RPMI7951 (cell line): Measurements from ENCODE around the gene RPIA. TPM values are rescaled to one million over a fixed set of nuclear protein-coding genes. Genes with fewer than 3 reads are reported as not detected.
"Not testable (repeated sequence)": the region's sequence is repeated elsewhere in the genome, so short reads cannot be mapped to it uniquely, and the experiment has no call there.

Experiments used
- DNase-seq: peaks from one replicate; pipeline ENCODE4 v3.0.0-alpha.2; 2012; ENCODE audit warnings: low read depth
- total RNA-seq: library from RNA; depleted of rRNA; stranded (reverse); fragments of >200 nt; shearing (Covaris generic); gene quantifications from 2 replicates; pipeline ENCODE4 v1.2.3, GENCODE V29; 2014; rRNA removed

RPIA gene
- total RNA-seq, 1 experiment from 2014 or later: 6.8 TPM

DNA sequence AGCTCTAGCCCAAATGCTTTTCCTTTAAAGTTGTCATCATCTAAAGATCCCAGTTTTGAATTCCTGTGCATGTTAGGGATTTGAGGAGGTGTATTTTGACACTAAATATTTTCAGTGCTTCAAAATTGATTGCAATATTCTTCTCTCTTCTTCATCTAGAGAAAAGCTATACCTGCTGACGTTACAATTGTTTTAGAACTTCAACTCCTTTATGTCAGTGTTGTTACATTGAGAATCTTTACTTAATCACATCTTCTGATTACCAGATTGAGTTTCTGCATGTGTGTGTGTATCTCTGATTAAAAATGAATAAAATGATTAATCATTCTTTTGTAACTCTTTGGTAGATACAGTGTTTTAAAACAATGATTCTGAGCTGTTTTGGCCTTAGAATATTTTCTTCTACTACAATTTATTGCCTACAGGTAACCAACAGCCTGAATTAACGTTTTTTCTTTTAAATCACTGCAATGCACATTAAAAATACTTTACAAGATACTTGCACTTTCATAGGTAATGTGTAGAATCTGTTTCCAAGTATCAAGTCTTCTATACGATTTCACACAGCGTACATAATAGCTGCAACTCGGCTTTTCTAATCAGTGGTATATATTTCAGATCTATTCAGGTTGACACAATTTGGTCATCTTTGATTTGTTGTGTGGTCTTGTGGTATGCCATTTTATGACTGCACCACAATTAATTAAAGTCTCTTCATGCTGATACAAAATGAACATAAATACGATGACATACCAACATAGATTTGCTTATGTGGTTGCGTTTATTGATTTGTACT lies 82.0 kb downstream of the RPIA start:
- not testable (repeated sequence) for DNase-seq

DNA sequence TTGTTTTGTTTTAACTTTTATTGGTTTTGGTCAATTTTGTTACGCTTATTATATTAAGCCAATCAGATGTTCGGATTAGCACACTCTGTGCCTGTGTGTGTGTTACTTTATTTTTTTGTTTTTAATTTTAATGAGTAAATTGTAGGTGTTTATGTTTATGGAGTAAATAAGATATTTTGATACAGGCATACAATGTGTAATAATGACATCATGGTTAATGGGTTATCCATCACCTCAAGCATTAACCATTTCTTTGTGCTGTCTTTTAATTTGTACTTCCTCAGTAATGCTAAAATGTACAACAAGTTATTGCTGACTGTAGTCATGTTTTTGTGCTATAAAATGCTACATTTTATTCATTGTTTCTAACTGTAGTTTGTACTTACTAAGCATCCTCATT lies 97.7 kb downstream of the RPIA start:
- not testable (repeated sequence) for DNase-seq

GRCh38 chr2:88795932-88796331 lies 104.5 kb downstream of the RPIA start:
- DNase-seq: not testable (repeated sequence)

DNA sequence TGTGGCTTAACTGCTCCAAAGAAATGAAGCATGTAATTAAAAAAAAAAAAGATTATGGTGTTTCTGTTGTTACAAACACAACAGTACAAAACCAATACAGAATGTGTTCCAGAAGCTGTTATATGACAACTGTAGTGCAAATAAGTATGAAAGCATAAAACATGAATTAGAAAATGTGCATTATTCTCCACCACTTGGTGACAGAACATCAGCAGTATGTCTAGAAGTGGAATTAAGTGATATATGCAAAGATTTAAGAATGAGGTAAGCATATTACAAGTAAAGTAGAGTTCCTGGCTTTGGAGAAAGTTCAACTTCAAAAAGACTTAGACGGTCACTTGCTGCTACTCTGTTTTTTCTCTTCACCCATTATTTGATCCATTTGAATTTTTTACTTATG lies 105.0 kb downstream of the RPIA start:
- DNase-seq: not testable (repeated sequence)

GRCh38 chr2:88797164-88797563 lies 105.7 kb downstream of the RPIA start:
- DNase-seq: not testable (repeated sequence)

Other genes starting within 250 kb of the RPIA start
- gene FOXI3, start 239.0 kb upstream of the RPIA start, total RNA-seq: not detected in 2 replicates
- gene EIF2AK3, start 64.2 kb upstream of the RPIA start, total RNA-seq: 18.0 and 19.9 TPM in 2 replicates